GM20000 (cell line): ENCODE measurements around the gene RPP25L.

Source experiments
- DNase-seq: peaks from one replicate; pipeline ENCODE4 v3.0.0; 2012; ENCODE audit warnings: low spot score
- TF ChIP-seq, protein P1 (sequence below): IDR thresholded peaks from 2 replicates; pipeline ENCODE4 v1.5.1; 2012; ENCODE audit warnings: mild to moderate bottlenecking, control low read depth; ENCODE audit errors: extremely low read depth, missing control alignments

The RPP25L gene

DNA sequence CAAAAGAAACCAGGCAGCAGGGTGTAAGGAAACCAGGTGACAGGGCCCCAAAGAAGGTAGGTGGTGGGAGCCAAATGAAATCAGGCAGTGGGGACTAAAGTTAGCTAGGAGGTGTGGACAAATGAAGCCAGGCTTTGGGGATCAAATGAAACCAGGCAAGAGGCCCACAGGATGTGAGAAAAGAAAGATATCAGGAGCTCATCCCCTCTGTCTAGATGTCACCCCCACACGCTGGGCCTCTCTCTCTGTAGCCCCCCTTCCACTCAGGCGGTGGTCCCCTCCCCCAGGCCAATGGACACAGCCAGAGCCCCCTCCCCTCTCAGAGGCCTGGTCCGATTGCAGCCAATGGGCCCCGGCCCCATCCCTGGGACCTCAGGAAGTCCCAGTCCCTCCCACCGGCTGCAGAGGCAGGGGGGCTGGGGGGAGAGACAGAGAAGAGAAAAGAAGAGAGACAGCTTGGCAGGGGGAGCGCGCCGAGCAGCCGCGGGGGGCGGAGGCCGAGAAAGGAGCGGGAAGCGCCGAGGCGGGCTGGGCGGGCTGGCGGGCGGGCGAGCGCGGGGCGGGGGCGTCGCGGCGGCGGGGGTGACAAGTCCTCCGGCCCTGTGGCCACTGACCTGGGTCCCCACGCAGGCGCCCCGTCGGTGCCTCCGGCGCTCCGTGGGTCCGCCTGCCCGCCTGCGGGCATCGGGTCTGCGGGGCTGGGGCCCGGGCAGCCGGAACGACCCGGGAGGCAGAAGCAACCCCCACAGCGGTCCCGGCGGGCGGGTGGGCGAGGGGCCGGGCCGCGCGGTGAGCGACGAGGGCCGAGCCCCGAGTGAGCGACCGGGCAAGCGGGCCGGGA lies 34.3 kb downstream of the RPP25L start:
- TF ChIP-seq, protein P1, sequence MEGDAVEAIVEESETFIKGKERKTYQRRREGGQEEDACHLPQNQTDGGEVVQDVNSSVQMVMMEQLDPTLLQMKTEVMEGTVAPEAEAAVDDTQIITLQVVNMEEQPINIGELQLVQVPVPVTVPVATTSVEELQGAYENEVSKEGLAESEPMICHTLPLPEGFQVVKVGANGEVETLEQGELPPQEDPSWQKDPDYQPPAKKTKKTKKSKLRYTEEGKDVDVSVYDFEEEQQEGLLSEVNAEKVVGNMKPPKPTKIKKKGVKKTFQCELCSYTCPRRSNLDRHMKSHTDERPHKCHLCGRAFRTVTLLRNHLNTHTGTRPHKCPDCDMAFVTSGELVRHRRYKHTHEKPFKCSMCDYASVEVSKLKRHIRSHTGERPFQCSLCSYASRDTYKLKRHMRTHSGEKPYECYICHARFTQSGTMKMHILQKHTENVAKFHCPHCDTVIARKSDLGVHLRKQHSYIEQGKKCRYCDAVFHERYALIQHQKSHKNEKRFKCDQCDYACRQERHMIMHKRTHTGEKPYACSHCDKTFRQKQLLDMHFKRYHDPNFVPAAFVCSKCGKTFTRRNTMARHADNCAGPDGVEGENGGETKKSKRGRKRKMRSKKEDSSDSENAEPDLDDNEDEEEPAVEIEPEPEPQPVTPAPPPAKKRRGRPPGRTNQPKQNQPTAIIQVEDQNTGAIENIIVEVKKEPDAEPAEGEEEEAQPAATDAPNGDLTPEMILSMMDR, result no peak
- no peak for DNase-seq

DNA sequence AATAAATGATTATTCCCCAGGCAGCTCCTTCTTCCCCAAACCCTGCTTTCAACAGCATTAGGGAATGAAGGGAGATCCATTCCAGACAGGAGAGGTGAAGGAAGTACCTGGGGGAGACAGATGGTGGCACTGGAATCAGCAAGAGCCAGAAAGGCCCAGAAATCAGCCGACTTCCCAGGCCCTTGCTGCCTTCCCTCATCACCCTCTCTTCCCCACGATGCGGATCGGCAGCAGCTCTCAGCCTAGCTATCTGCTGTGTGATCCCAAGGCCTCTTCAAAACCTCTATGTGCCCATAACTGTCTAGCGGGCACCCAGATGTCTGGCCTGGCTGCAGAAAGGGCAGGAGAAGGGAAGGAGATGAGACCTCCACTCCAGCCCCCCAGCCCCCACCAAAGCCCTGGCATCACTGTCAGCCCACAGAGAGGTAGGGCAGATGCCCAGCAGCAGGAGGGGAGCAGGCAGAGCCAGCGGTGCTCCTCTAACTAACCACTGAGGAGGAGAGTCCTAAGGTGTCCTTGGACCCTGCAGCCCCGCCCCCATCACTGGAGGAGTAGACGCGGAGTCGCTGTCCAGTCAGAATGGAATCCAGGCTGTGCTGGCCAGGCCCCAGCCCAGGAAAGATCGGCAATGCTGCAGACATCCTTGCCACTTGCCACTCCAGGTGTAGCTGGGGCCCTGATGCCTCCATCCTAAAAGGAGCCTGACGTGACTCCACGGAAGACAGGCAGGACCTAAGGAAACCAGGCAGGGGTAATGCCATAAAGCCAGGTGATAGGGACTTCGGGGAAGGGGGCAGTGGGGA lies 35.1 kb downstream of the RPP25L start:
- DNase-seq, result no peak
- TF ChIP-seq, protein P1, result no peak

DNA sequence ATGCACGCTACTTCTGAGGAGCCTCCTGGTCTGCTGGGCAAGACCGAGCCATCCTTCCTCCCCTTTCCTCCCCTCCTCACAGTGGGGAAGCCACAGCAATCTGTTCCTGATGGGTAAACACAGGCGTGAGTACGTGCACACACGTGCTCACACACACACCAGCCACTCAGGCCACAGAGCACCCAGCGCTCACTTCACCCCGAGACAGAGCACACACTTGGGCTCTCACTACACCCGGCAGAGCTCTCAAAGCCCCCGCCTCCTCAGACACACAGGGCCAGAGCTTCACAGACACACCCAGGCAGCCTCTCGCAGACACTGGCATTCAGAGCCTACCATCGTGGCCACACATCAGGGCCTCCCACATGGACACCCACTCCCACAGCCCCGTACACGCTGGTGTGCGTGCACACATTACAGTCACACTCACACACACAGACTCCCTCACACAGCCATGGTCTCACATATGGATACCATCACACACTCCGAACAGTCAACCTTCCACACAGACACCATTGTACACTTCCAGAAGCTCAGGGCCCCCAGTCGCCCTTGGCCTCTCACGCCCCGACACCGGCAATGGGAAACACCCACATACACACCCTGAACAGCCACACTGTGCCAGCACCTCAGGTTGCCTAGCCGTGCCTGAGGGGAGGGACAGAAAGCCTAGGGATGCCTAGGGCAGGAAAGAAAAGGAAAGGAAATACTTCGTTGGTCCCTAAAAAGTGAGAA lies 35.9 kb downstream of the RPP25L start:
- no peak for DNase-seq
- TF ChIP-seq, protein P1, result no peak

DNA sequence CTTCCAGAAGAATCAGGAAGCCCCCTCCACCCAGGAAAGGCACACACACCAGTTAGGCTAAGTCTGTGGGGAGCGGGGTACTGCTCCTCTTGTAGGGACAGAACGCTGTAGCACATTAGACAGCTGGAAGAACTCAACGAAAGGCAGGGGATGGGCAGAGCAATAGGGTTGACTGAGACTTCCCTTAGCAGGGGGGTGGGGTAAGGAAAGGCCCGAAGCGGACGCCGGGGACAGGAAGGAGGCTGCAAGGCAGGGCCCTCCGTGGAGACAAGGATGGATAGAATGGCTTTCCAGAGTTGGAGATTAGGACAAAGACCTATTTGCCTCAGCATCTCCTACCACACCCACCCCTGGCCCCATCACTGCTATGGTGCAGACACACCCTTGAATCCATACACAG lies 36.7 kb downstream of the RPP25L start:
- TF ChIP-seq, protein P1, result no peak
- DNase-seq, result no peak

DNA sequence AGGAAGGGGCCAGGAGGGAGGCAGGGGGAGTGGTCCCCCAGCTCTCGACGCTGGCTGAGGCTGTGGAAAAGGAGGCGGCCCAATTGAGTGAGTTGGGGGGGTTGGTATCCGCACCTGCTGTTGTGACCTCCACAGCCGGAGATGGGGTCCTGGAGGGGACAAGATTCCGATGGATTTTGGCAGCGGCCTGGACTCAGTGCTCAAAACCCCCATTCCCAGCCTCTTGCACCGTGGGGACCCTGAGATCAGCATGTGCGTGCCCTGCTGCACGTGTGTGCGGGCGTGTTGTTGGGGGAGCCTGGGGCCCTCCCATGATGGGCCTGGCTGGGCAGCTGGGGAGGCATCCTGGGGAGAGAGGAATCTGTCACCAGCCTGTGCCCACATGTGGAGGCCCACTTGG lies 37.3 kb downstream of the RPP25L start:
- TF ChIP-seq, protein P1, result no peak

DNA sequence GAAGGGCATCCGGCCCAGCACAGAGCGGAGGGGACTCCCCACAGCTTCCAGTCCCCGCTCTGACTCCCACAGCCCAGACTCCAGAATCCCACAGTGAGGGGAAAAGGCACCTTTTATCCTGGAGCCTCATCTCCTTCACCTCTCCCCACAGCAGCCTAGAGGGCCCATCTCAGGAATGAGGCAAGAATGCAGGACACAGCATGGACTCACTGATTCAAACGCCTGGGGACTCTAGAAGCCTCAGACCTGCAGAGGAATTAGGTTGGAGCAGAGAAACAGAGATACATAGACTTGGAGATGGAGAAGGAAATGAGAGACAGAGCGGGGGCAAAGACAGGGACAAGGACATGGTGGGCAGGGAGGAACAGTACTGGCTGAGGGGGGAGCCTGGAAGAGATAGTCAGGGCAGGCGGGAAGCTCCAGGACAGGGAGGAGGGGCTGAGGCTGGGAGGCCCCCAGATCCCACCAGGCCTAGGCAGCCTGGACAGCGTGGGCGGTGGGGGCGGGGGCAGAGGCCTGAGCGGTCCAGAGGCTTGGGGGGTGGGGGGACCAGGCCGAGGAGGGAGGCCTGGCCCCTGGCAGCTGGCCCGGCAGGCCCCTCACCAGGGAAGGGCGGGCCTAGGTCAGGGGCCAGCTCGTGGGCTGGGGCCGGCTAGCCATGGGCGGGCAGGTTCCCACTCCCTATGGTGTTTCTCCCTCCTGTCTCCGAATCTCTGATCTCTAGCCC lies 38.1 kb downstream of the RPP25L start:
- TF ChIP-seq, protein P1, result no peak
- DNase-seq, result no peak

More for the DNA sequence above, 37.3 kb downstream of the RPP25L start:
- DNase-seq, result no peak
